ENCODE measurements around the gene C1orf174. TPM values are rescaled to one million over a fixed set of nuclear protein-coding genes. Genes with fewer than 3 reads are reported as not detected.

Gene C1orf174
- total and polyA plus RNA-seq, 4 donors, result 10.8 to 19.3 (median 17.6) TPM

DNA sequence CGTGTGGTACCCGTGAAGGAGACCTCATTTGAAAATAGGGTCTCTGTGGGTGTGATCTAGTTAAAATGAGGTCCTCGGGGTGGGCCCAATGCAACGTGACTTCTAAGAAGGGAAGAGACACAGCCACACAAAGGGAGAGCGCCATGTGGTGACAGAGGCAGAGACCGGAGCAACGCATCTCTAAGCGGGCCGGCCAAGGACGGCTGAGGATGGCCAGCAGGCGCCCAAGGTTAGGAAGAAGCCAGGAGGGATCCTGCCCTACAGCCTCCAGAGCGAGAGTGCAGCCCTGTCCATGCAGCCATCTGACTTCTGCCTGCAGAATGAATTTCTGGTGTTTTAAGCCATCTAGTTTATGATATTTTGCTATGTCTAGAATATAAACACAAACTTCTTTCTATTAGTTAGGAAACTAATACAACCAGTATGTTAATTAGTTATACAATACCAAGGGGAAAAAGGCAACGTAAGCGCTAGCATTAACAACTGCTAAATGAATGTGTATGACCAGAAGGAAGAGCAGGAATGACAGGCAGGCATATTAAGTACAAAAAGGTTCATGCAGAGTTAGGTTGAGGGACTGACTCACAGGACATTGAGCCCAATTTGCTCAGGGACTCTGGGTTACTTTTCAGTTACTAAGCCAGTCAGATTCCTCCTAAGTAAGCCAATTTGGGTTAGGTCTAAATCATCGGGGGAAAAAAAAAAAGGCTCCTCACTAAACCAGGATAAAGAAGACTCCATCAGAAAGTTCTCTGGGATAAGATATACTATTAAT is 47.2 kb downstream of the C1orf174 start:
- no peaks in the 10 kb centered on the region for H3K27me3 ChIP-seq (ENCODE audit: control insufficient read depth in 3 of 3, insufficient read depth in 3 of 3, low read length in 2 of 3)
- peaks cover 0 to 2% (median 0%) of the 10 kb centered on the region in 4 donors for H3K9me3 ChIP-seq (ENCODE audit: control insufficient read depth in 4 of 4, insufficient read depth in 3 of 4, low read length in 3 of 4)
- H3K36me3 ChIP-seq (ENCODE audit: control insufficient read depth in 4 of 4, insufficient read depth in 4 of 4, low read length in 4 of 4), result peaks cover 0 to 18% (median 12%) of the 10 kb centered on the region in 4 donors
- H3K4me3 ChIP-seq, result no peak overlapping the region
- H3K9ac ChIP-seq (ENCODE audit: insufficient read depth in 1 of 2, low read length in 2 of 2), result no peak overlapping the region
- DNase-seq (no peak), ATAC-seq (ENCODE audit: insufficient read depth, low FRiP score) (no peak)
- no peak overlapping the region for H3K27ac ChIP-seq (ENCODE audit: low read depth in 1 of 2, low read length in 1 of 2)
- H3K4me1 ChIP-seq (ENCODE audit: control insufficient read depth in 5 of 5, insufficient read depth in 5 of 5, low read length in 5 of 5), result peaks cover 4 to 13% (median 6%) of the 10 kb centered on the region in 5 donors
- no peak for TF ChIP-seq CTCF (IDR thresholded peaks at IDR 0.05; ENCODE audit: control extremely low read depth, extremely low read depth)
- 85 to 89% methylated on average over 15 of the region's 15 CpGs for whole genome bisulfite sequencing, 2 donors

- H3K27me3 ChIP-seq (ENCODE audit: control insufficient read depth in 3 of 3, insufficient read depth in 3 of 3, low read length in 2 of 3), result no peaks in the 10 kb centered on the region
- no peak overlapping the region for H3K4me3 ChIP-seq
- peaks cover 3 to 19% (median 13%) of the 10 kb centered on the region in 4 donors for H3K36me3 ChIP-seq (ENCODE audit: control insufficient read depth in 4 of 4, insufficient read depth in 4 of 4, low read length in 4 of 4)
- ATAC-seq (ENCODE audit: insufficient read depth, low FRiP score) (no peak), DNase-seq (no peak)
- no peak overlapping the region for H3K9ac ChIP-seq (ENCODE audit: insufficient read depth in 1 of 2, low read length in 2 of 2)
- TF ChIP-seq CTCF (IDR thresholded peaks at IDR 0.05; ENCODE audit: control extremely low read depth, extremely low read depth), result no peak
- H3K27ac ChIP-seq (ENCODE audit: low read depth in 1 of 2, low read length in 1 of 2), result no peak overlapping the region
- peaks cover 0 to 2% (median 0%) of the 10 kb centered on the region in 4 donors for H3K9me3 ChIP-seq (ENCODE audit: control insufficient read depth in 4 of 4, insufficient read depth in 3 of 4, low read length in 3 of 4)
- peaks cover 4 to 11% (median 6%) of the 10 kb centered on the region in 5 donors for H3K4me1 ChIP-seq (ENCODE audit: control insufficient read depth in 5 of 5, insufficient read depth in 5 of 5, low read length in 5 of 5)
- 90 to 94% methylated on average over 12 of the region's 12 CpGs for WGBS, 2 donors
Measured at GRCh38 chr1:3852091-3852490, 48.0 kb downstream of the C1orf174 start.

DNA sequence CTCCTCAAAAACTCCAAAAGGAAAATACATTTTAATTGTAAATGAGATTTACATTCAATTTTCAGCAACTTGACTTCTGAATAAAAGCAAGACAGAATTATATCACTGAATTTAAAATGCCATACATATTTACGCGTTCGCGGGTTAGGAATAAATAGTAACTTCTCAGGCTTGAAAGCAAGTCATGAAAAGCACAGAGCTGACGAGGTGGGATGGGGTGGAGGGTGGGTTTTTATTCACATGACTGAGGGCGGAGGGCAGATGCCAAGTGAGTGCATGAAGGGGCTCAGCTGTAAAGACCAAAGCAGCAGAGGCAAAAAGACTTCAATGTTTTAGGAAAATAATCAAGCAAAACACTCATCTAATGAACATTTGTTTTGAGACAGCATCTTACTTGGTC is 48.8 kb downstream of the C1orf174 start:
- Histone ChIP-seq H3K36me3 (ENCODE audit: control insufficient read depth in 4 of 4, insufficient read depth in 4 of 4, low read length in 4 of 4) (peaks cover 7 to 20% (median 14%) of the 10 kb centered on the region in 4 donors), H3K9me3 (ENCODE audit: control insufficient read depth in 4 of 4, insufficient read depth in 3 of 4, low read length in 3 of 4) (peaks cover 0 to 2% (median 0%) of the 10 kb centered on the region in 4 donors), H3K27ac (ENCODE audit: low read depth in 1 of 2, low read length in 1 of 2) (no peak overlapping the region), H3K4me1 (ENCODE audit: control insufficient read depth in 5 of 5, insufficient read depth in 5 of 5, low read length in 5 of 5) (peaks cover 4 to 11% (median 6%) of the 10 kb centered on the region in 5 donors), H3K27me3 (ENCODE audit: control insufficient read depth in 3 of 3, insufficient read depth in 3 of 3, low read length in 2 of 3) (no peaks in the 10 kb centered on the region), H3K9ac (ENCODE audit: insufficient read depth in 1 of 2, low read length in 2 of 2) (no peak overlapping the region), H3K4me3 (no peak overlapping the region)
- TF ChIP-seq CTCF (IDR thresholded peaks at IDR 0.05; ENCODE audit: control extremely low read depth, extremely low read depth), result no peak
- ATAC-seq (ENCODE audit: insufficient read depth, low FRiP score) (no peak), DNase-seq (no peak)
- WGBS, 2 donors, result 96% methylated on average over 6 of the region's 6 CpGs
